Measurements from ENCODE around the gene PPM1L. TPM values are rescaled to one million over a fixed set of nuclear protein-coding genes. Genes with fewer than 3 reads are reported as not detected.

Gene PPM1L
- total RNA-seq, 1 experiment from 2014 or later: 5.0 TPM

- H3K79me2 ChIP-seq (ENCODE audit: low read depth): no peaks in the 10 kb centered on the region
- H3F3A ChIP-seq (ENCODE audit: insufficient read depth, low read depth): no peaks in the 10 kb centered on the region
- no TSS peak for BruUV-seq (replicated peaks)
- no peak for DNase-seq
- H3K36me3 ChIP-seq (ENCODE audit: low read depth): no peaks in the 10 kb centered on the region
- H3K9me3 ChIP-seq (ENCODE audit: insufficient read depth, low read depth): no peaks in the 10 kb centered on the region
- intact Hi-C loops (cut with micrococcal nuclease; ENCODE audit: unreplicated experiment): no loop called here
- no peaks in the 10 kb centered on the region for H3K4me1 ChIP-seq (replicated peaks; ENCODE audit: insufficient read depth)
- POLR2A ChIA-PET (ENCODE audit: unreplicated experiment): no interaction called here
- no peaks in the 10 kb centered on the region for H4K20me1 ChIP-seq (ENCODE audit: insufficient read depth)
- no peak overlapping the region for H3K4me2 ChIP-seq
- TF ChIP-seq CTCF (conservative IDR thresholded peaks at IDR 0.05): no peak
- TF ChIP-seq EZH2 (IDR thresholded peaks at IDR 0.05; ENCODE audit: low read depth): no peak
- no peaks in the 10 kb centered on the region for H3K27me3 ChIP-seq (ENCODE audit: insufficient read depth, low read depth)
- CTCF ChIA-PET: no interaction called here
- no peak overlapping the region for H2AFZ ChIP-seq
- no peak overlapping the region for H3K27ac ChIP-seq
- no peak overlapping the region for H3K4me3 ChIP-seq
- H3K9me2 ChIP-seq (ENCODE audit: insufficient read depth): no peaks in the 10 kb centered on the region
These were observed 17.0 kb upstream of the PPM1L start for GRCh38 chr3:160739079-160739478.

- Histone ChIP-seq H2AFZ (no peak overlapping the region), H3K9me3 (ENCODE audit: insufficient read depth, low read depth) (no peaks in the 10 kb centered on the region), H3K4me1 (replicated peaks; ENCODE audit: insufficient read depth) (no peaks in the 10 kb centered on the region), H3K4me3 (no peak overlapping the region), H3K4me2 (no peak overlapping the region), H3K27ac (no peak overlapping the region), H4K20me1 (ENCODE audit: insufficient read depth) (no peaks in the 10 kb centered on the region), H3K27me3 (ENCODE audit: insufficient read depth, low read depth) (no peaks in the 10 kb centered on the region), H3F3A (ENCODE audit: insufficient read depth, low read depth) (no peaks in the 10 kb centered on the region), H3K9me2 (ENCODE audit: insufficient read depth) (no peaks in the 10 kb centered on the region), H3K79me2 (ENCODE audit: low read depth) (no peaks in the 10 kb centered on the region), H3K36me3 (ENCODE audit: low read depth) (no peaks in the 10 kb centered on the region)
- CTCF ChIA-PET: no interaction called here
- POLR2A ChIA-PET (ENCODE audit: unreplicated experiment): interaction anchor here (1.0 kb wide), 1 partner anchor 32 kb away, joined by 4 read pairs; no protein-coding TSS in a partner anchor
- intact Hi-C loops (cut with micrococcal nuclease; ENCODE audit: unreplicated experiment): no loop called here
- DNase-seq: no peak
- no peak for TF ChIP-seq EZH2 (IDR thresholded peaks at IDR 0.05; ENCODE audit: low read depth)
- TF ChIP-seq CTCF (conservative IDR thresholded peaks at IDR 0.05): no peak
- BruUV-seq (replicated peaks): no TSS peak
These were observed 9.1 kb upstream of the PPM1L start for GRCh38 chr3:160746976-160747375.

GRCh38 chr3:160747422-160747821 is 8.6 kb upstream of the PPM1L start:
- H3K4me3 ChIP-seq: no peak overlapping the region
- H2AFZ ChIP-seq: no peak overlapping the region
- no peaks in the 10 kb centered on the region for H3K9me2 ChIP-seq (ENCODE audit: insufficient read depth)
- no peaks in the 10 kb centered on the region for H3K9me3 ChIP-seq (ENCODE audit: insufficient read depth, low read depth)
- TF ChIP-seq EZH2 (IDR thresholded peaks at IDR 0.05; ENCODE audit: low read depth): no peak
- no peak for TF ChIP-seq CTCF (conservative IDR thresholded peaks at IDR 0.05)
- no peaks in the 10 kb centered on the region for H3K27me3 ChIP-seq (ENCODE audit: insufficient read depth, low read depth)
- H4K20me1 ChIP-seq (ENCODE audit: insufficient read depth): no peaks in the 10 kb centered on the region
- ChIA-PET CTCF (no interaction called here), POLR2A (ENCODE audit: unreplicated experiment) (no interaction called here)
- no peaks in the 10 kb centered on the region for H3F3A ChIP-seq (ENCODE audit: insufficient read depth, low read depth)
- no peak for DNase-seq
- no peak overlapping the region for H3K4me2 ChIP-seq
- BruUV-seq (replicated peaks): no TSS peak
- intact Hi-C loops (cut with micrococcal nuclease; ENCODE audit: unreplicated experiment): no loop called here
- H3K27ac ChIP-seq: no peak overlapping the region
- H3K36me3 ChIP-seq (ENCODE audit: low read depth): no peaks in the 10 kb centered on the region
- H3K79me2 ChIP-seq (ENCODE audit: low read depth): no peaks in the 10 kb centered on the region
- H3K4me1 ChIP-seq (replicated peaks; ENCODE audit: insufficient read depth): no peaks in the 10 kb centered on the region

Measured in PC-9 (cell line).